Neural progenitor cell (in vitro differentiated cells): Measurements from ENCODE around the gene EPHB1. TPM values are rescaled to one million over a fixed set of nuclear protein-coding genes. Genes with fewer than 3 reads are reported as not detected.

ENCODE experiments used
- DNase-seq: peaks from one replicate; pipeline ENCODE4 v3.0.0-alpha.2; 2016; ENCODE audit warnings: low spot score
- H2AFZ ChIP-seq: fragments of 200-600 bp; sonication (generic); replicated peaks from 2 replicates; pipeline ENCODE4 v1.6.1; 2016; ENCODE audit warnings: antibody characterized with exemption
- H3F3A ChIP-seq: fragments of 200-600 bp; sonication (generic); 2 replicates; pipeline ENCODE4 v1.6.1; 2016; ENCODE audit warnings: antibody characterized with exemption, low read depth
- H3K27ac ChIP-seq: fragments of 200-600 bp; sonication (generic); 2 replicates; pipeline ENCODE4 v1.5.1; 2016; ENCODE audit warnings: mild to moderate bottlenecking
- H3K27me3 ChIP-seq: fragments of 200-600 bp; sonication (generic); 2 replicates; pipeline ENCODE4 v1.6.1; 2016; ENCODE audit warnings: mild to moderate bottlenecking, moderate library complexity
- H3K36me3 ChIP-seq: fragments of 200-600 bp; sonication (generic); 2 replicates; pipeline ENCODE4 v1.5.1; 2016
- H3K4me1 ChIP-seq: fragments of 200-600 bp; sonication (generic); 2 replicates; pipeline ENCODE4 v1.6.1; 2016; ENCODE audit warnings: mixed run types
- H3K4me2 ChIP-seq: fragments of 200-600 bp; sonication (generic); 2 replicates; pipeline ENCODE4 v1.6.1; 2016
- H3K4me3 ChIP-seq: fragments of 200-600 bp; sonication (generic); 2 replicates; pipeline ENCODE4 v1.5.1; 2016
- H3K79me2 ChIP-seq: fragments of 200-600 bp; sonication (generic); 2 replicates; pipeline ENCODE4 v1.6.1; 2016; ENCODE audit warnings: low read depth
- H3K9ac ChIP-seq: fragments of 200-600 bp; sonication (generic); 2 replicates; pipeline ENCODE4 v1.6.1; 2016
- H3K9me3 ChIP-seq: fragments of 200-600 bp; sonication (generic); 2 replicates; pipeline ENCODE4 v1.5.1; 2016; ENCODE audit warnings: low read depth
- H4K20me1 ChIP-seq: fragments of 200-600 bp; sonication (generic); 2 replicates; pipeline ENCODE4 v1.6.1; 2016; ENCODE audit warnings: low read depth
- H3K27ac Mint-ChIP-seq: 3 replicates; pipeline ENCODE4 v1.8.0; 2021; ENCODE audit warnings: mixed read lengths
- H3K27me3 Mint-ChIP-seq: 2 replicates; pipeline ENCODE4 v1.8.0; 2022; ENCODE audit warnings: low read depth, mild to moderate bottlenecking, inconsistent platforms, moderate library complexity, mixed read lengths; ENCODE audit not compliant: insufficient read depth
- H3K36me3 Mint-ChIP-seq: 3 replicates; pipeline ENCODE4 v1.8.0; 2021; ENCODE audit warnings: mixed read lengths
- H3K4me1 Mint-ChIP-seq: 3 replicates; pipeline ENCODE4 v1.8.0; 2021; ENCODE audit warnings: mixed read lengths
- H3K4me3 Mint-ChIP-seq: 3 replicates; pipeline ENCODE4 v1.8.0; 2021; ENCODE audit warnings: mild to moderate bottlenecking, moderate library complexity, mixed read lengths
- H3K9me3 Mint-ChIP-seq: 3 replicates; pipeline ENCODE4 v1.8.0; 2020; ENCODE audit warnings: mixed read lengths
- EZH2 ChIP-seq: fragments of 200-600 bp; sonication (generic); IDR thresholded peaks from 2 replicates; pipeline ENCODE4 v1.6.1; 2017; ENCODE audit warnings: antibody characterized with exemption, mild to moderate bottlenecking, moderate library complexity
- EZH2phosphoT487 ChIP-seq: fragments of 200-600 bp; sonication (generic); IDR thresholded peaks from 2 replicates; pipeline ENCODE4 v1.6.1; 2017; ENCODE audit warnings: antibody characterized with exemption
- total RNA-seq: library from RNA; depleted of rRNA; stranded (reverse); fragments of >200 nt; gene quantifications from 2 replicates; pipeline ENCODE4 v1.2.3, GENCODE V29; 2015; ENCODE audit warnings: low replicate concordance
- TF ChIP-seq, protein P1 (sequence below): fragments of 200-600 bp; sonication (generic); IDR thresholded peaks from 2 replicates; pipeline ENCODE4 v1.5.1; 2017; ENCODE audit warnings: antibody characterized with exemption, mild to moderate bottlenecking

The EPHB1 gene
- total RNA-seq, 1 donor from 2014 or later: 9.1 TPM

- Histone ChIP-seq H3K36me3 (no peaks in the 10 kb centered on the region), H3K4me2 (no peak overlapping the region), H3K4me1 (peaks cover 2% of the 10 kb centered on the region), H3K79me2 (no peaks in the 10 kb centered on the region), H3K27me3 (no peaks in the 10 kb centered on the region), H3K9me3 (no peaks in the 10 kb centered on the region), H3K27ac (no peak overlapping the region), H4K20me1 (peaks cover 5% of the 10 kb centered on the region), H3K9ac (no peak overlapping the region), H3F3A (no peaks in the 10 kb centered on the region), H2AFZ (no peak overlapping the region), H3K4me3 (no peak overlapping the region)
- H3K9me3 Mint-ChIP-seq: no peaks in the 10 kb centered on the region
- H3K27me3 Mint-ChIP-seq: no peaks in the 10 kb centered on the region
- H3K36me3 Mint-ChIP-seq: no peaks in the 10 kb centered on the region
- peaks cover 3% of the 10 kb centered on the region for H3K4me1 Mint-ChIP-seq
- H3K27ac Mint-ChIP-seq: no peak overlapping the region
- no peak overlapping the region for H3K4me3 Mint-ChIP-seq
- no peak for TF ChIP-seq EZH2
- TF ChIP-seq EZH2phosphoT487: no peak
- TF ChIP-seq, protein P1, sequence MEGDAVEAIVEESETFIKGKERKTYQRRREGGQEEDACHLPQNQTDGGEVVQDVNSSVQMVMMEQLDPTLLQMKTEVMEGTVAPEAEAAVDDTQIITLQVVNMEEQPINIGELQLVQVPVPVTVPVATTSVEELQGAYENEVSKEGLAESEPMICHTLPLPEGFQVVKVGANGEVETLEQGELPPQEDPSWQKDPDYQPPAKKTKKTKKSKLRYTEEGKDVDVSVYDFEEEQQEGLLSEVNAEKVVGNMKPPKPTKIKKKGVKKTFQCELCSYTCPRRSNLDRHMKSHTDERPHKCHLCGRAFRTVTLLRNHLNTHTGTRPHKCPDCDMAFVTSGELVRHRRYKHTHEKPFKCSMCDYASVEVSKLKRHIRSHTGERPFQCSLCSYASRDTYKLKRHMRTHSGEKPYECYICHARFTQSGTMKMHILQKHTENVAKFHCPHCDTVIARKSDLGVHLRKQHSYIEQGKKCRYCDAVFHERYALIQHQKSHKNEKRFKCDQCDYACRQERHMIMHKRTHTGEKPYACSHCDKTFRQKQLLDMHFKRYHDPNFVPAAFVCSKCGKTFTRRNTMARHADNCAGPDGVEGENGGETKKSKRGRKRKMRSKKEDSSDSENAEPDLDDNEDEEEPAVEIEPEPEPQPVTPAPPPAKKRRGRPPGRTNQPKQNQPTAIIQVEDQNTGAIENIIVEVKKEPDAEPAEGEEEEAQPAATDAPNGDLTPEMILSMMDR: no peak
- DNase-seq: no peak
These were observed 20.5 kb downstream of the EPHB1 start for GRCh38 chr3:134815519-134815918.

GRCh38 chr3:134816623-134817022 is 21.6 kb downstream of the EPHB1 start:
- H3F3A ChIP-seq: no peaks in the 10 kb centered on the region
- no peak overlapping the region for H3K27ac ChIP-seq
- H2AFZ ChIP-seq: no peak overlapping the region
- Mint-ChIP-seq H3K27ac (no peak overlapping the region), H3K27me3 (no peaks in the 10 kb centered on the region), H3K9me3 (no peaks in the 10 kb centered on the region), H3K36me3 (no peaks in the 10 kb centered on the region), H3K4me3 (no peak overlapping the region), H3K4me1 (peaks cover 3% of the 10 kb centered on the region)
- no peaks in the 10 kb centered on the region for H3K36me3 ChIP-seq
- no peaks in the 10 kb centered on the region for H3K9me3 ChIP-seq
- no peaks in the 10 kb centered on the region for H3K27me3 ChIP-seq
- no peaks in the 10 kb centered on the region for H3K79me2 ChIP-seq
- H3K9ac ChIP-seq: no peak overlapping the region
- DNase-seq: no peak
- H3K4me2 ChIP-seq: no peak overlapping the region
- TF ChIP-seq EZH2phosphoT487: no peak
- TF ChIP-seq, protein P1: no peak
- no peak for TF ChIP-seq EZH2
- H3K4me1 ChIP-seq: no peaks in the 10 kb centered on the region
- H4K20me1 ChIP-seq: no peaks in the 10 kb centered on the region
- no peak overlapping the region for H3K4me3 ChIP-seq

GRCh38 chr3:134817297-134817696 is 22.2 kb downstream of the EPHB1 start:
- Histone ChIP-seq H3K27me3 (no peaks in the 10 kb centered on the region), H3K4me3 (no peak overlapping the region), H3F3A (no peaks in the 10 kb centered on the region), H3K27ac (no peak overlapping the region), H3K4me2 (no peak overlapping the region), H3K9ac (no peak overlapping the region), H3K79me2 (no peaks in the 10 kb centered on the region), H3K36me3 (no peaks in the 10 kb centered on the region), H4K20me1 (no peaks in the 10 kb centered on the region), H3K9me3 (no peaks in the 10 kb centered on the region), H2AFZ (no peak overlapping the region), H3K4me1 (no peaks in the 10 kb centered on the region)
- peaks cover 3% of the 10 kb centered on the region for H3K4me1 Mint-ChIP-seq
- TF ChIP-seq EZH2phosphoT487 (no peak), EZH2 (no peak)
- TF ChIP-seq, protein P1: no peak
- no peaks in the 10 kb centered on the region for H3K9me3 Mint-ChIP-seq
- H3K36me3 Mint-ChIP-seq: no peaks in the 10 kb centered on the region
- H3K27me3 Mint-ChIP-seq: no peaks in the 10 kb centered on the region
- no peak for DNase-seq
- H3K27ac Mint-ChIP-seq: no peak overlapping the region
- no peak overlapping the region for H3K4me3 Mint-ChIP-seq

GRCh38 chr3:134820994-134821393 is 25.9 kb downstream of the EPHB1 start:
- H3K79me2 ChIP-seq: no peaks in the 10 kb centered on the region
- no peak overlapping the region for H2AFZ ChIP-seq
- H4K20me1 ChIP-seq: no peaks in the 10 kb centered on the region
- Mint-ChIP-seq H3K36me3 (no peaks in the 10 kb centered on the region), H3K4me3 (no peak overlapping the region), H3K27ac (no peak overlapping the region), H3K27me3 (no peaks in the 10 kb centered on the region), H3K9me3 (no peaks in the 10 kb centered on the region), H3K4me1 (no peaks in the 10 kb centered on the region)
- no peak overlapping the region for H3K9ac ChIP-seq
- TF ChIP-seq EZH2phosphoT487 (no peak), EZH2 (no peak)
- TF ChIP-seq, protein P1: no peak
- DNase-seq: no peak
- H3K9me3 ChIP-seq: no peaks in the 10 kb centered on the region
- no peaks in the 10 kb centered on the region for H3K4me1 ChIP-seq
- no peak overlapping the region for H3K4me2 ChIP-seq
- no peak overlapping the region for H3K4me3 ChIP-seq
- H3K36me3 ChIP-seq: no peaks in the 10 kb centered on the region
- H3F3A ChIP-seq: no peaks in the 10 kb centered on the region
- H3K27me3 ChIP-seq: no peaks in the 10 kb centered on the region
- no peak overlapping the region for H3K27ac ChIP-seq
